Activated naive CD8-positive, alpha-beta T cell treated with anti-CD3 and anti-CD28 coated beads, Interleukin-2, amount 50 U/mL, for 16 hours (primary cell): Measurements from ENCODE around the gene TRIM13.
"Not testable (repeated sequence)": the region's sequence is repeated elsewhere in the genome, so short reads cannot be mapped to it uniquely, and the experiment has no call there.

Source experiments
- DNase-seq: peaks from one replicate; pipeline ENCODE4 v3.0.0-alpha.2; 2020; ENCODE audit warnings: low read depth, low spot score

TRIM13 gene, protein sequence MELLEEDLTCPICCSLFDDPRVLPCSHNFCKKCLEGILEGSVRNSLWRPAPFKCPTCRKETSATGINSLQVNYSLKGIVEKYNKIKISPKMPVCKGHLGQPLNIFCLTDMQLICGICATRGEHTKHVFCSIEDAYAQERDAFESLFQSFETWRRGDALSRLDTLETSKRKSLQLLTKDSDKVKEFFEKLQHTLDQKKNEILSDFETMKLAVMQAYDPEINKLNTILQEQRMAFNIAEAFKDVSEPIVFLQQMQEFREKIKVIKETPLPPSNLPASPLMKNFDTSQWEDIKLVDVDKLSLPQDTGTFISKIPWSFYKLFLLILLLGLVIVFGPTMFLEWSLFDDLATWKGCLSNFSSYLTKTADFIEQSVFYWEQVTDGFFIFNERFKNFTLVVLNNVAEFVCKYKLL

DNA sequence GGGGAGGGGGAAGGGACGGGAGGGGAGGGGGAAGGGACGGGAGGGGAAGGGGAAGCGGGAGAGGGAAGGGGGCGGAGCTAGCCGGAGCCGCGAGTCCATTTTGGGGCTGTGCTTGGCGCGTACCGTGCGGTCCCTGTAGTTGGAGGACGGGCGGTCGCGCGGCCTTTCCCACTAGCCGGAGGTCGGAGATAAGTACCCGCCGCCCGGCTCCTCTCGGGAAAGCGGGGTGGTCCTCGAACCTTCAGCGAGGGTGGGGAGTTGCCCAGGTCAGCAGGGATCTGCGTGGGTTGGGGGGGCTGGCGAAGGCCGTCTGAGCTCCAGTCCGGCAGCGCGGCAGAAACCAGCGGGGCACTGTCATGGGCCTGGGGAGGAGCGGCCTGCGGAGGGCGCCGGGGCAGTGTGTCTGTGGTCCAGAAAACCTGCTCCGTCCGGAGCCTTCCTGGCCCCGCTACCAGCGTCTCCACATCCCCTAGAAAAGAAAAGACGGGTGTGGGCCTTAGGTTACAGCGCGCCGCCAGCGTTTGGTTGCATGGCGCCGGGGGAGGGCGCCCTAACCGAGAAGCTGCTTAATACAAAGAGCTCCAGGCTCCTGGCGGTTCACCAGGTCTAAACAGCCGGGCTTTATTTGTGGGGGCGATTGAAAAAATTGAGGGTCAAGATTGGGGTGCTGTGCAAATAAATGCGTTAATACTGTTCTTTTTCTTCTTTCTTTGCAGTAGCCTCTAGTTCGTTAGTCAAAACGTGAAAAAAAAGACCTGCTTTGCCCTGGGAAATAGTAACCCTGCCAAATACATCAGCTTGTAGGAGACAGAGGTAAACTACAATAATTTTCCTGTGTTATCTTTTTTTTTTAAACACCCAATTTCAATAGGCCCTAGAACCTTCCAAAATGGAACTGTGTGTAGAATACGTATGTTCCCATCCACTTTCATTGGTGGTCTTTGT, at the start of gene TRIM13:
Gene TRIM13, plus strand, starts transcription at position 92 of the 945 bp plus-strand sequence. CDS start 14,899 bp downstream, outside the sequence.
- peak; percentile 62 for DNase-seq

DNA sequence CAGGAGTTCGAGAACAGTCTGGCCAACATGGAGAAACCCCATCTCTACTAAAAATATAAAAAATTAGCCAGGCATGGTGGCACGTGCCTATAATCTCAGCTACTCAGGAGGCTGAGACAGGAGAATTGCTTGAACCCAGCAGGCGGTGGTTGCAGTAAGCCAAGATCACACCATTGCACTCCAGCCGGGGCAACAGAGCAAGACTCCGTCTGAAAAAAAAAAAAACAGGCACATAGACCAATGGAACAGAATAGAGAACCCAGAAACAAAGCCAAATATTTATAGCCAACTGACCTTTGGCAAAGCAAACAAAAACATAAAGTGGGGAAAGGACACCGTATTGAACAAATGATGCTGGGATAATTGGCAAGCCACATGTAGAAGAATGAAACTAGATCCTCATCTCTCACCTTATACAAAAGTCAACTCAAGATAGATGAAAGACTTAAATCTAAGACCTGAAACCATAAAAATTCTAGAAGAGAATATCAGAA, 48.0 kb upstream of the TRIM13 start:
- not testable (repeated sequence) for DNase-seq

DNA sequence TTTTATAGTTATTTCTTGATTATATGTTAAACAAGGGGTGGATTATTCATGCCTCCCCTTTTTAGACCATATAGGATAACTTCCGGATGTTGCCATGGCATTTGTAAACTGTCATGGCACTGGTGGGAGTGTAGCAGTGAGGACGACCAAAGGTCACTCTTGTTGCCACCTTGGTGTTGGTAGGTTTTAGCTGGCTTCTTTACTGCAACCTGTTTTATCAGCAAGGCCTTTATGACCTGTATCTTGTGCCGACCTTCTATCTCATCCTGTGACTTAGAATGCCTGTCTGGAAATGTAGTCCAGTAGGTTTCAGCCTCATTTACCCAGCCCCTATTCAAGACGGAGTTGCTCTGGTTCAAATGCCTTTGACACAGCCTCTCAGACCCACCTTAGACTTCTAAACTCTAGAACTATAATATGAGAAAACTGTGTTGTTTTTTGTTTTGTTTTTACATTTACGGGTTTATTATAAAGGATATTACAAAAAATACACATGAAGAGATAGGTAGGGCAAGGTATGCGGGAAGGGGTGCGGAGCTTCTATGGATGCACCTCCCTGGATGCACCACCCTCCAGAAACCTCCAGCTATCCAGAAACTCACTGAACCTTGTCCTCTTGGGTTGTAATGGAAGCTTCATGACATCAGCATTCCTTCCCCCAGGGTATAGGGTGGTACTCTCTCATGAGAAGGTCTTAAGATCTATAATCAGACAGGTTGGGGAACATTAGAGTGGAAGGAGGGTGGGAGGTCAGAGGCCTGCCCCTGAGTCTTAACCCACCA, 44.9 kb upstream of the TRIM13 start:
- DNase-seq = no peak

DNA sequence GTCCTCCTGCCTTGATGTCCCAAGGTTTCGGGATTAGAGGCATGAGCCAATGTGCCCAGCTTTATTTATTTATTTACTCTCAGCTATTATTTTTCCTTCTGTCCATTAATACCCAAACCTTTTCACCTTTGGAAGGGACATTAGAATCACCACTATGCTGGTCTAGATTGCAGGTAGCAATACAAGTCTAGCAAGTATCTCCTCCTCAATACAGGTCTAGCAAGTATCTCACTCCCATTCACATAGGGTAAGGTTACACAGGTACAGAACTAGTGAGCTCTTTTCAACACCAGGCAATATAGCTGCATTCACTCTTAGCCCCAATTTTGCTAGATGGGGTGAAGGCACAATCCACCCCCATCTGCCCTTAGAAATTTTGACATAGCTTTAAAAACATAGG, 43.3 kb upstream of the TRIM13 start:
- DNase-seq = no peak

DNA sequence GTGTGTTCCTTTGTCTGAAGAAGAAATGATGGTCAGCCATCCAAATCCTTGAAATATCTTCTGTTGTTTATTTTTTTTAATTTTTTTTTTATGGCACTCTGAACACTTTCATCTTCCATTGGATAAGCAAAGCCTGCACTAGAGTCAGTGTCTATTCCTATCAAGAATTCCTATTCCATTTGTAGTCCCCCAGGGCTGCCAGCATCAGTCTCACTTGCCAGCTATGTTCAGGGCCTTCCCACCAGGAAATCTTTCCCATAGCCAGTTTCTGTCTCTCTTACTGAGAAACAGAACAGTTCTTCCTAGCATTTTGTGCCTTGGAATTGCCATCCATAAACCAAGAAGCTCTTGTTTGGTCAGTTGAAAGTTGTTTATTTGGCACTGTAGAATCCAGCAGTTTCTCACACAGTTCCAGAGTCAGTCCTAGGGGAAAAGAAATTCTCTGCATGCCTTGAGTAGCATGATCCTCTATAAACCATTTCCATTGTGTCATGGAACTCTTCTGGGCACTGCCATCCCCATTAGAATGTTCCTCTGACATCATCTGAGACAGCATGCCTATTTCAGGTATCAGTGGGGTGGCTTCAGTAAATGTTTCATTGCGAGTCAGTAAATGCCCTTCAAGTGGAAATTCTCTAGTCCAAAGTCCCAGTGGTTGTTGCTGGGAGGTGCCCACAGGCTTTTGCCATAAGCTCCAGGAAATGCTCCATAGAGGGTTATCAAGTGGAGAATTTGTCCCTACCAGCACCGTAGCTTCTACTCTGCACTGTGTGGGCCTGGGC, 42.0 kb upstream of the TRIM13 start:
- DNase-seq = no peak

DNA sequence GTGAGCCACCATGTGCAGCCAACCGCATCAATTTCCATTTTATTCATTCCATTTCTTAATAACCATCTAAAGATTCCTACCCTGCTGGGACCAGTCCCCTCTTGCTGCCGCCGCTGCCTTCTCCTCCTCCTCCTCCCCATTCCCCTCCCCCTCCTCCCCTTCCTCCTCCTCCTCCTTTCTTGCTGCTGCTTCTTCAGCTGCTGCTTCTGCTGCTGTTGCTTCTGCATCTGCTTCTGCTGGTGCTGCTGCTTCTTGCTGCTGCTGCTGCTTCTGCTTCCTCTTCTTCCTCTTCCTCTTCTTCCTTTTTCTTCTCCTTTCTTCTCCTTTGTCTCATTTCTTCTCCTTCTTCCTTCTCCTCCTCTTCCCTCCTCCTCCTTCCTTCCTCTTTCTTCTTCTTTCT, 40.7 kb upstream of the TRIM13 start:
- DNase-seq = no peak

DNA sequence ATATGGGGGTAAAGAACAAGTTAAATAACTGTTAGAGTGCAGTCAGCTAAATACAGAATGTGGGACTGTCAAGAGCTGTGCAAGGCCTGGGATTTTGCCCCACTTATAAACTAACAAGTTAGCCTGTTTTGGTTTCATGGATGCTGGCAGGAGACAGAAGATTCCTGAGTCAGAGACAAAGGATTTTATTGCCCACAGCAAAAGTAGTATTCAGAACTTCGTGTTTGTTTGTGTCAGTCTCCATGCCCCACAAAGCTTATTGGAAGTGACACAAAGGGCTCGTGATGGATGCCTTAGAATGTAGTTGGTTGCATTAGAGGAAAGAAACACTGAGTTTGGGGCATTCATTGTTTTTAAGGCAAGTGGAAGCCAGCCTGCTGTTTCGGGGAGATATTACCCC, 38.5 kb upstream of the TRIM13 start:
- no peak for DNase-seq

DNA sequence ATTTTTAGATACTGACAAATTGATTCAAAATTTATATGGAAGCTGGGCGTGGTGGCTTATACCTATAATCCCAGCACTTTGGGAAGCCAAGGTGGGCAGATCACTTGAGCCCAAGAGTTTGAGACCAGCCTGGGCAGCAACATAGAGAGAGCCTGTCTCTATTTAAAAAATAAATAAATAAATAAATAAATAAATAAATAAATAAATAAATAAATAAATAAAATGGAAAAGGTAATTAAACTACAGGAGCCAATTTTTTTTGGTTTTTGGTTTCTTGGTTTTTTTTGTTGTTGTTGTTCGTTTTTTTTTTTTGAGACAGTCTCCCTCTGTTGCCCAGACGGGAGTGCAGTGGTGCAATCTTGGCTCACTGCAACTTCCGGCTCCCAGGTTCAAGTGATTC, 29.4 kb upstream of the TRIM13 start:
- DNase-seq = no peak

DNA sequence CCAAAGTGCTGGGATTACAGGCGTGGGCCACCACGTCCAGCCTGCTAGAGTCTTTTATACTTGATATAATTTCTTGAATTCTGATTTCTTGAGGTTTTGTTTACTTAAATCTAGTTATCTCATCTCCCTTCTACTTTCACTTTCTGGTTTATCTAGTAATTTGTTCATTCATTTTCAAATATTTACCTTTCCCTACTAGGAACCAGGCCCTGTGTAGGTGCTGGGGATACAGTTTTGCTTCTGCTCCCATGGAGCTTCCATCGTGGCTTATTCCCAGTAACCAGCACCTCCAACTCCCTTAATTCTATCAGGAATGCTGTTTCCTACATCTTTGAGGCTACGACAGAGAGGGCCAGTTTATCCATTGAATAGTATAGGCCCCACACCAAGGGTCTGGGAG, 24.1 kb upstream of the TRIM13 start:
- no peak for DNase-seq

DNA sequence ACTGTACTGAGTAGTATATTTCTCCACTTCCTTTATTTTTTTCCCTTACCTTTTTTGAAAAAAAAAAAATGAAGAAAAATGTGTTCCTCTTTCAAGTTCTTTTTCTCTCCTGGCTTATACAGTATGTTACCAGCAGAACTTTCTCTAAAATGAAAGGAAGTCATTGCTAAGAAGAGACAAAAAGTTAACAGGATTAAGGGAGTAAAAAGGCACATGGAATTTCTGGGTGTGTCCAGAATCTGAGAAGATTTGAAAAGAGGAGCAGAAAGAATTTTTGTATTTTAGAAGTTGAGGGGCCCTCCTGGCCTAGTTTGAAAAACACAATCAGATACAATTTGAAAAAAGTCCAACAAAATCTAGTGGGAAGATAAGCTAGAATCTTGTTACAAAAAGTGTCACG, 21.0 kb upstream of the TRIM13 start:
- DNase-seq = no peak

DNA sequence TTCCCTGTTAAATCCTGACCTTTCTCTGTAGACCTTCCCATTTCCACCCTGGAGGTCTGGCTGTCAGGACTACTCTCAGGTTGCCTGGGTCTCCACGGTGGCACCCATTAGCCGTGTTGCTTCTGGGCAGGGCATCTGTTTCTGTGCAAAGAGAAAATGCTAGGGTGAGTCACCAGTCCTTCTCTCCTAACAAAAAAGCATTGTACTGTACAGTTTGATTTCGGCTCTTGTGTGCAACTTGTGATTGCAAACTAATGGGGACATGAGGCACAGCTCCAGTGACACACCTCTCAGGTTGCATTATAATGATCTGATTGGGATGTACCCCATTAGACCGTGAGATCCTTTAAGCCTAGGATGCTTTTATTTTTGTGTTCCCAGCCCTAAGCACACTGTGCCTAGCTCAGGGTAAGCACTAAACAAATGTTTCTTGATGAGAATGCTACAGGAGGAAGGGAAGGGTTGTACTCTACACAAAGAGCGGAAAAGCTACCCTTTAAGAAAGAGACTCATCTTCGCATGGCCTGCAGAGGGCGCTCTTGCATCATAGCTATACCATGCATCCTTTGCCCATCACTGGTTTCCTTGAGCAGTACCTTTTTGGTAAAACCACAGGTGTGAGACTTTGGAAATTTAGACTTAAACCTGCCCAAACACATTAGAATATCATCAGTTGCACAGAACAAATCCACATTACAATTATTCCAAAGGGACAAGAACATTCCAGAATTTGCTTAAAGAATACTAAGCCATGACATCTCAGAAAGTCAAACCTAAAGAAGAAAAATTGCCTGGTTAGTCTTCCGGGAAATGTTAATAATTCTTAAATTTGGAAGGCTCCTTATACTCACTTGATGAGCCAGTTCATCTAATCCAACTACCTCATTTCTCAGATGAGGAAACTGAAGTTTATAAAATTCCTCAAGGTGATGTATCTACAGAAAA, 20.3 kb upstream of the TRIM13 start:
- DNase-seq = peak; percentile 40

DNA sequence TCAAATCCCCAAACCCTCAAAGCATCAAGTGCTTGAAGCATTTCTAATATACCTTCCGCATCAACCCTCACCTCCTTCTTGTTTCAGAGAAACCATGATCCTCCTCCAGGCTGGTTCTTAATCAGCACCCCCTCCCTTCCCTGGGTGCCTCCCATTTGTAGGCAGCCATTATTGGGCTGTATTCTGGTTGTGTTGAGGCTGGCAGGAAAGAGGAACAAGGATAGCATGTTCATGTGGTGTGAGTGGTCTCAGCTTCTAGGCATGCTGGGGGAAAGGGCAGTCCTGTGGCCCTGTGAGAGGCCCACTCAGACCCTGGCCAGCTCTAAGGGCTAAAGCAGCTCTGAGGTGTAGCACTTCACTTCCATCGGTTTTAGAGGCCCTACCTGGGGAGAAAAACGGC, 18.9 kb upstream of the TRIM13 start:
- DNase-seq = no peak

DNA sequence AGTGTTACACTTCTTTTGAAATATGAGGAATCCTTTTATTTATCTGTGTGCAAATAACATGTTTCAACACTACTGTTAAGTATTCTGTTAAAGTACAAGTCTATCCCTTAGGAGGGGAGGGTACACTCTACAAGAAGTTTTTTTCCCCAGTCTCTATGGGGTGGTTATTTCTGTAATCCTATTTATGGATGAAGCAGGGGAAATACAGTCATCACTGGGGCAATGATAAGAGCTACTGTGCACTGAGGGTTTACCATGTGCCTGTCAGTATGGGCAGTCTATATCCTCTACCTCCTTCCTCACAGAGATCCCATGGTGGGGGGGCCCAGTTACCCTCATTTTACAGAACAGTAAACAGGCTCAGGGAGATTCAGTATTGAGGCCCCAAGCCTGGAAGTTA, 16.6 kb upstream of the TRIM13 start:
- DNase-seq = no peak

DNA sequence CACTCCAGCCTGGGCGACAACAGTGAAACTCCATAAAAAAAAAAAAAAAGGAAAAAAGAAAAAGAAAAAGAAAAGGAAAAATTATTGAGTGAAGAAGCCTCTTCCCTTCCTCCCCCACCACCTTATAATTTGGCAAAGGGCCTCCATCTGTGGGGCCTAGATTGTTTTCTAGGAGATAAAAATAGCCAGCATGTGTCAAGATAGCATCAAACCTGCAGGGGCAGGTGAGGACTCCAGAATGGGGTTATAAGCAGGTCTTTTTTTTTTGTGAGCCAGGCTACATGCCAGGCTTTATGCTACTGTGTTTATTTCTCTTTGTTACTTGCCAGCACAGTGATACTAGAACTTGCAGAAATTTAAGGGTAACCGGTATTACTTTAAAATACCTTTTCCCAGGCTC, 11.7 kb upstream of the TRIM13 start:
- no peak for DNase-seq

DNA sequence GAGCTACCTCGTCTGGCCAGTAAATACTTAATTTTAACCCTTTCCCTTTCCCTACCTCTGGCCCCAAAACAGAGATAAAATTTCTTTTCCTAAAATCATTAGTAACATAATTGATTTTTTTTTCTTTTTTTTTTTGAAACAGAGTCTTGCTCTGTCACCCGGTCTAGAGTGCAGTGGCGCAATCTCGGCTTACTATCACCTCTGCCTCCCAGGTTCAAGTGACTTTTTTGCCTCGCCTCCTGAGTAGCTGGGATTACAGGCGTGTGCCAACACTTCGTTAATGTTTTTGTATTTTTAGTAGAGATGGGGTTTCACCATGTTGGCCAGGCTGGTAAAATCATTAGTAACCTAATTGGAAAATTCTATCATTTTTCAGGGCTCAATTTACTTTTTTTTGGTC, 10.4 kb upstream of the TRIM13 start:
- DNase-seq = no peak

DNA sequence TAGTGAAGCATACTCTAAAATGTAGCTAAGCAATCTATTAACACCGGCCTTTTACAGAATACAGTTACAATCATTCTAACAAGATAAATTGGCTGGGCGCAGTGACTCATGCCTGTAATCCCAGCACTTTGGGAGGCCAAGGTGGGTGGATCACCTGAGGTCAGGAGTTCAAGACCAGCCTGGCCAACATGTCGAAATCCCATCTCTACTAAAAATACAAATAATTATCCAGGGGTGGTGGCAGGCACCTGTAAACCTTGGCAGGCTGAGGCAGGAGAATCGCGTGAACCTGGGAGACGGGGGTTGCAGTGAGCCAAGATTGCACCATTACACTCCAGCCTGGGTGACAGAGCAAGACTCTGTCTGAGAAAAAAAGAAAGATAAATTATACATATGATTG, 6.2 kb upstream of the TRIM13 start:
- DNase-seq = not testable (repeated sequence)

DNA sequence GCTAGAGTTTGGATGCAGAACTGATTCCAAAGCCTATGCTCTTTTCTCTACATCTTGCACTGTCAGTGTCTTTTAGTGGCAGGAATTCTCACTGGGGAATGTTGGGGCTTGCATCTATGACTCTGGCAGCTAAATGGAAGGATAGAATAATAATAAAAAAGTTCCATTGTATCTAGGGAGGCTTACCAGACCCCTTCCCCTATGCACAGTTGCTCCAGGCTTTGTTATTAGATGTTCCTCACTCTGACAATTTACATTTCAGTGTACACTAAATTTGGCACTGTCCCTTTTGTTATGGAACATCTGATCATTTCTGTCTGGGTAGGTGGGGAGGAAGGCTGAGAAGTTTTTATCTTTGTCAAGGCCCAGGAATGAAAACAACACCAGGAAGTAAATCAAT, 3.7 kb upstream of the TRIM13 start:
- DNase-seq = no peak

DNA sequence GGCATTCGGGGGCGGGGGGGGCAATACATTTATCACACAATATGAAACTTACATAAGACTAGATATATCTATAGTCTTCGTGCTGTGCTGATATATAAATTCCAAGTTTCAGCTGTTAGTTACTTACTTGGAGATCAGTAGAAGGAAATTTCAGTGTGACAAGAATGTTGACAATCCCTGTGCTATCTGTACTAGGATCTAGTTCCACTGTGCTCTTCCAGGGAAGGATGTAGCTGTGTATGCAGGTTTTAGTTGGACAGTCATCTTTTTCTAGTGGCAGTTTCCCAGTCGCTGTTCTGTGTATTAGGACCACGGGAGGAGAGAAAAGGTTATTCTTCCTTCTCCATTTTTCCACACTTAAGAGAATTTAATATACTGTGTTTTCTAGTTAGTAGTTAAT, 3.2 kb upstream of the TRIM13 start:
- DNase-seq = no peak

DNA sequence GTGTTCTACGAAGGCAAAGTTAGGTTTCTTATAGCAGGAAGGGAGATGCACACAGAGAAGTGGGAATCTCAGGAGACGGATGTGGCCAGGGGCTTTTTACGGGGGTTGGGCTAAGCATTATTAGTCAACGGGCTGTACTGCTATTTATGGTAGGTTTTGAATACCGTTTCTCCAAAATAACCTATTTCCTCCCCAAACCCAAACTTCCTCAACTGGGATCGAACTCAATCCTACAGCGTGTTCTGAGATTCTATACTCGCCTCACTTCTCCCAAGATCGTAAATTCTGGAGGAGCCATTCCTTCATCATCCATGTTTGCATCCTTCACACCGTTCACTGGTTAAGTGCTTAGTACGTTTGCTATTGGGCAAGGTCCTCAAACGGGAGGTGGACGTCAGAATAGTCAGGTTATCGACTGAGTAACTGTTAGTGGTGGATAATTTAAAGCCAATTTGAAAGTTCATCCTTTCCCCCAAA, 1.2 kb upstream of the TRIM13 start:
- no peak for DNase-seq
